Gastrocnemius medialis (tissue), 4 donors: ENCODE results near the gene DIP2C. TPM values are rescaled to one million over a fixed set of nuclear protein-coding genes. Genes with fewer than 3 reads are reported as not detected.
A peak's percentile ranks its signal among the peaks of the same experiment; 100 is the strongest.
"Not testable (repeated sequence)": the region's sequence is repeated elsewhere in the genome, so short reads cannot be mapped to it uniquely, and the experiment has no call there.

Source experiments
- ATAC-seq, 2 donors: fragments of 150-250 bp; one replicate each; pipeline ENCODE4 v1.9.1; 2016
- DNase-seq, 2 donors: peaks; one replicate each; pipeline ENCODE4 v3.0.0-alpha.2; 2019
- H3K27ac ChIP-seq, 4 donors: fragments of 200-600 bp; sonication (generic); 1 replicate in 1 of 4; 2 replicates in 3 of 4; pipeline ENCODE4 v1.5.1; 2016 to 2018; ENCODE audit warnings: mild to moderate bottlenecking in 2 of 4, moderate library complexity in 1 of 4
- H3K27me3 ChIP-seq, 3 donors: fragments of 200-600 bp; sonication (generic) in 2 of 3; 1 replicate in 1 of 3; 2 replicates in 2 of 3; pipeline versions ENCODE4 v1.5.1 to v1.6.0; 2016 to 2019; ENCODE audit warnings: mild to moderate bottlenecking in 1 of 3, moderate library complexity in 1 of 3
- H3K36me3 ChIP-seq, 2 donors: fragments of 200-600 bp; sonication (generic) in 1 of 2; one replicate each; pipeline ENCODE4 v1.5.1; 2017 to 2018
- H3K4me1 ChIP-seq, 2 donors: fragments of 200-600 bp; sonication (generic) in 1 of 2; one replicate each; pipeline ENCODE4 v1.5.1; 2016 to 2017; ENCODE audit warnings: mild to moderate bottlenecking in 2 of 2
- H3K4me3 ChIP-seq, 4 donors: fragments of 200-600 bp; sonication (generic) in 3 of 4; 1 replicate in 1 of 4; 2 replicates in 3 of 4; pipeline ENCODE4 v1.5.1; 2016 to 2019; ENCODE audit warnings: mild to moderate bottlenecking in 2 of 4
- H3K9me3 ChIP-seq, 3 donors: fragments of 200-600 bp; sonication (generic) in 2 of 3; 1 replicate in 1 of 3; 2 replicates in 2 of 3; pipeline ENCODE4 v1.5.1; 2016 to 2019
- CTCF ChIP-seq, 5 experiments: fragments of 450-650 bp in 3 of 5; fragments of 200-600 bp in 2 of 5; sonication (generic) in 2 of 5; IDR thresholded peaks in 4 of 5; conservative IDR thresholded peaks in 1 of 5; 1 replicate in 4 of 5; 2 replicates in 1 of 5; pipeline ENCODE4 v1.5.1; 2016 to 2019; ENCODE audit warnings: antibody characterized with exemption in 5 of 5, mild to moderate bottlenecking in 3 of 5, moderate library complexity in 3 of 5
- POLR2A ChIP-seq, 2 donors: fragments of 450-650 bp; IDR thresholded peaks; one replicate each; pipeline ENCODE4 v1.6.1; 2017; ENCODE audit warnings: antibody characterized with exemption in 2 of 2, mild to moderate bottlenecking in 2 of 2, moderate library complexity in 2 of 2
- in situ Hi-C, 4 donors: fragments of 200-750 bp; cut with MboI; loops; one replicate each; pipeline versions ENCODE4 v1.15.0 to v1.8.0; 2017; ENCODE audit warnings: low sequenced_read_pairs in 4 of 4
- intact Hi-C: fragments of 100-400 bp; cut with DNase I; formaldehyde crosslinking; loops from one replicate; pipeline ENCODE4 v1.15.1; 2023; ENCODE audit warnings: low total_unique reads
- total RNA-seq, 4 donors: library from RNA; depleted of rRNA; stranded (reverse); fragments of >200 nt; gene quantifications; one replicate each; pipeline versions ENCODE4 v1.1.0 to v1.2.3, GENCODE V29; 2016

Gene DIP2C
- total RNA-seq, 4 donors from 2014 or later, result 19.1 to 60.0 (median 30.2) TPM

GRCh38 chr10:588246-589165 lies 101.0 kb downstream of the DIP2C start:
- peak in 4 of 5 experiments; percentile 11 to 53 (median 35) for TF ChIP-seq CTCF (IDR thresholded peaks at IDR 0.05 in 4 of 5, conservative IDR thresholded peaks at IDR 0.05 in 1 of 5)
- TF ChIP-seq POLR2A (IDR thresholded peaks at IDR 0.05), result no peak
- Histone ChIP-seq H3K36me3 (no peaks in the 10 kb centered on the region), H3K27me3 (no peaks in the 10 kb centered on the region), H3K27ac (peak overlapping the region in 3 of 4 donors; percentile 11 to 39 (median 37)), H3K9me3 (no peaks in the 10 kb centered on the region), H3K4me1 (peaks cover 27 to 38% of the 10 kb centered on the region in 2 donors), H3K4me3 (peak overlapping the region in 2 of 4 donors; percentile 0 to 9)
- in situ Hi-C loops (loop anchor here in 1 of 4 donors (25.0 kb wide), 1 partner anchor 199 kb away; no protein-coding TSS in a partner anchor), intact Hi-C loops (no loop called here)
- ATAC-seq (peak; percentile 62 to 78), DNase-seq (peak; percentile 33 to 75)

GRCh38 chr10:586716-587115 lies 102.8 kb downstream of the DIP2C start:
- intact Hi-C loops (no loop called here), in situ Hi-C loops (loop anchor here in 1 of 4 donors (25.0 kb wide), 1 partner anchor 201 kb away; no protein-coding TSS in a partner anchor)
- Histone ChIP-seq H3K27me3 (no peaks in the 10 kb centered on the region), H3K4me1 (peaks cover 32 to 43% of the 10 kb centered on the region in 2 donors), H3K36me3 (no peaks in the 10 kb centered on the region), H3K4me3 (no peak overlapping the region), H3K27ac (no peak overlapping the region), H3K9me3 (no peaks in the 10 kb centered on the region)
- no peak for DNase-seq
- TF ChIP-seq POLR2A (IDR thresholded peaks at IDR 0.05), result no peak
- no peak for TF ChIP-seq CTCF (IDR thresholded peaks at IDR 0.05 in 4 of 5, conservative IDR thresholded peaks at IDR 0.05 in 1 of 5)
- ATAC-seq, result no peak

- no peak overlapping the region for H3K27ac ChIP-seq
- H3K4me1 ChIP-seq, result peaks cover 37 to 46% of the 10 kb centered on the region in 2 donors
- H3K36me3 ChIP-seq, result no peaks in the 10 kb centered on the region
- H3K9me3 ChIP-seq, result no peaks in the 10 kb centered on the region
- ATAC-seq, result no peak
- no peaks in the 10 kb centered on the region for H3K27me3 ChIP-seq
- intact Hi-C loops, result no loop called here
- H3K4me3 ChIP-seq, result no peak overlapping the region
- no peak for DNase-seq
- in situ Hi-C loops, result loop anchor here in 1 of 4 donors (25.0 kb wide), 1 partner anchor 201 kb away; no protein-coding TSS in a partner anchor
- TF ChIP-seq CTCF (IDR thresholded peaks at IDR 0.05 in 4 of 5, conservative IDR thresholded peaks at IDR 0.05 in 1 of 5), result no peak
Observed at GRCh38 chr10:586151-586550, 103.3 kb downstream of the DIP2C start.

GRCh38 chr10:585502-585901 lies 104.0 kb downstream of the DIP2C start:
- intact Hi-C loops, result no loop called here
- Histone ChIP-seq H3K9me3 (no peaks in the 10 kb centered on the region), H3K4me1 (peaks cover 43 to 51% of the 10 kb centered on the region in 2 donors), H3K4me3 (no peak overlapping the region), H3K27ac (no peak overlapping the region), H3K36me3 (no peaks in the 10 kb centered on the region), H3K27me3 (no peaks in the 10 kb centered on the region)
- DNase-seq (no peak), ATAC-seq (no peak)
- TF ChIP-seq POLR2A (IDR thresholded peaks at IDR 0.05), result no peak
- in situ Hi-C loops, result loop anchor here in 1 of 4 donors (25.0 kb wide), 1 partner anchor 202 kb away; no protein-coding TSS in a partner anchor

- H3K4me1 ChIP-seq, result peaks cover 45 to 46% of the 10 kb centered on the region in 2 donors
- DNase-seq, H3K27me3 ChIP-seq, H3K27ac ChIP-seq, ATAC-seq, H3K36me3 ChIP-seq, H3K4me3 ChIP-seq, intact Hi-C loops, H3K9me3 ChIP-seq: not testable (repeated sequence)
- in situ Hi-C loops, result loop anchor here in 1 of 4 donors (25.0 kb wide), 1 partner anchor 203 kb away; no protein-coding TSS in a partner anchor
Observed at GRCh38 chr10:584497-585290, 104.8 kb downstream of the DIP2C start.
